ENCODE results near the gene RPL9. TPM values are rescaled to one million over a fixed set of nuclear protein-coding genes. Genes with fewer than 3 reads are reported as not detected.
A peak's percentile ranks its signal among the peaks of the same experiment; 100 is the strongest.

The RPL9 gene
- total and polyA plus RNA-seq, 2 experiments from 2014 or later = 2,522 to 4,044 TPM

DNA sequence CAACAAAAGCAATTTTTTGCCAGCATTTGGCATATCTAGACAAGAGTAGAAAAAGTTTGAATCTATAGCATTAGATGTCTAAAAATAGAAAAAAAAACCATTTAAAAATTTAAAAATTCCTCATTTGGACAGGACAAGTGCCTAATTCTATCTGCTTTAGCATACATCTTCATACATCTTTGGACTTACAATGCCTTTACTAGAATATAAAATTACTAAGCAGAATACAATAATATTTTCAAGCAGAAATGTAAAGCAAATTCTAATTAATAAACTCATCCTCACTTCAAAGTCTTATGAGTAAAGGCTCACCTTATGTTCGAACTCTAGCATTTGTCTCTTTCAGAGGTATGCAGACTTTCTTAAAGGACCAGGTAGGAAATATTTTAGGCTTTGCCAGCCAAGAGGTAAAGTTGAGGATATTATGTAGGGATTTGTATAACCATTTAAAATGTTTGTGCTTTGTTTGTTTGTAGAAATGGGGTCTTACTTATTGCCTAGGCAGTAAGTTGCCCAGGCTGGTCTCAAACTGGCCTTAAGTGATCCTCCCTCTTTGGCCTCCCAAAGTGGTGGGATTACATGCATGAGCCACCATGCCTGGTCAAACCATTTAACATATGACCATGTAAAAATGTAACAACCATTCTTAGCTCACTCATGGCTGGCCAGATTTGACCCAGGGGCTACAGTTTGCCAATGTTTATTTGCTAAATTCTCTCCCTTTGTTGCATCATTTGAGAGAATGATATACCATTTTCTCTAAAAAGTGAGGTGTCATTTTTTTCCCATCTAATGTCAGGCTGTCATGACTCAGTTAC, 39.4 kb upstream of the RPL9 start:
- no peak for DNase-seq (ENCODE audit: low spot score)
- Histone ChIP-seq H3K4me3 (no peak overlapping the region), H3K27ac (ENCODE audit: low read depth) (peak overlapping the region; percentile 41; the same call in 1 of the 2 replicates), H3K79me2 (replicated peaks; ENCODE audit: insufficient read depth) (no peaks in the 10 kb centered on the region), H3K4me1 (ENCODE audit: insufficient read depth) (no peaks in the 10 kb centered on the region), H2AFZ (no peak overlapping the region), H4K20me1 (replicated peaks; ENCODE audit: insufficient read depth) (no peaks in the 10 kb centered on the region), H3F3A (replicated peaks; ENCODE audit: low read depth) (peaks cover 5% of the 10 kb centered on the region; the same call in 1 of the 2 replicates), H3K4me2 (no peak overlapping the region), H3K36me3 (ENCODE audit: insufficient read depth) (peaks cover 13% of the 10 kb centered on the region), H3K27me3 (ENCODE audit: insufficient read depth) (no peaks in the 10 kb centered on the region), H3K9me2 (ENCODE audit: insufficient read depth) (no peaks in the 10 kb centered on the region)
- no peak overlapping the region for H3K4me3 Mint-ChIP-seq
- H3K4me1 Mint-ChIP-seq = no peaks in the 10 kb centered on the region; the same call in 2 of the 3 replicates
- no peaks in the 10 kb centered on the region for H3K9me3 Mint-ChIP-seq
- 0 out of 2 replicates have a peak overlapping the region, but pooled peaks have one; percentile 14 for H3K27ac Mint-ChIP-seq
- peaks cover 41% of the 10 kb centered on the region for H3K36me3 Mint-ChIP-seq (ENCODE audit: low read depth)
- no peaks in the 10 kb centered on the region for H3K27me3 Mint-ChIP-seq (ENCODE audit: insufficient read depth, low read depth, poor library complexity)
- ATAC-seq = no peak
- no peak for TF ChIP-seq EZH2 (IDR thresholded peaks at IDR 0.05; ENCODE audit: low read depth, unreplicated experiment)
- no peak for TF ChIP-seq CREB1 (CRISPR knock-in tag; IDR thresholded peaks at IDR 0.05; ENCODE audit: low read depth)
- TF ChIP-seq, protein P1, sequence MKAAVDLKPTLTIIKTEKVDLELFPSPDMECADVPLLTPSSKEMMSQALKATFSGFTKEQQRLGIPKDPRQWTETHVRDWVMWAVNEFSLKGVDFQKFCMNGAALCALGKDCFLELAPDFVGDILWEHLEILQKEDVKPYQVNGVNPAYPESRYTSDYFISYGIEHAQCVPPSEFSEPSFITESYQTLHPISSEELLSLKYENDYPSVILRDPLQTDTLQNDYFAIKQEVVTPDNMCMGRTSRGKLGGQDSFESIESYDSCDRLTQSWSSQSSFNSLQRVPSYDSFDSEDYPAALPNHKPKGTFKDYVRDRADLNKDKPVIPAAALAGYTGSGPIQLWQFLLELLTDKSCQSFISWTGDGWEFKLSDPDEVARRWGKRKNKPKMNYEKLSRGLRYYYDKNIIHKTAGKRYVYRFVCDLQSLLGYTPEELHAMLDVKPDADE (IDR thresholded peaks at IDR 0.05) = no peak
- no peak for TF ChIP-seq STAT1 (IDR thresholded peaks at IDR 0.05; ENCODE audit: unreplicated experiment)
- no peak for TF ChIP-seq JUNB (IDR thresholded peaks at IDR 0.05; ENCODE audit: unreplicated experiment)
- TF ChIP-seq, protein P2, sequence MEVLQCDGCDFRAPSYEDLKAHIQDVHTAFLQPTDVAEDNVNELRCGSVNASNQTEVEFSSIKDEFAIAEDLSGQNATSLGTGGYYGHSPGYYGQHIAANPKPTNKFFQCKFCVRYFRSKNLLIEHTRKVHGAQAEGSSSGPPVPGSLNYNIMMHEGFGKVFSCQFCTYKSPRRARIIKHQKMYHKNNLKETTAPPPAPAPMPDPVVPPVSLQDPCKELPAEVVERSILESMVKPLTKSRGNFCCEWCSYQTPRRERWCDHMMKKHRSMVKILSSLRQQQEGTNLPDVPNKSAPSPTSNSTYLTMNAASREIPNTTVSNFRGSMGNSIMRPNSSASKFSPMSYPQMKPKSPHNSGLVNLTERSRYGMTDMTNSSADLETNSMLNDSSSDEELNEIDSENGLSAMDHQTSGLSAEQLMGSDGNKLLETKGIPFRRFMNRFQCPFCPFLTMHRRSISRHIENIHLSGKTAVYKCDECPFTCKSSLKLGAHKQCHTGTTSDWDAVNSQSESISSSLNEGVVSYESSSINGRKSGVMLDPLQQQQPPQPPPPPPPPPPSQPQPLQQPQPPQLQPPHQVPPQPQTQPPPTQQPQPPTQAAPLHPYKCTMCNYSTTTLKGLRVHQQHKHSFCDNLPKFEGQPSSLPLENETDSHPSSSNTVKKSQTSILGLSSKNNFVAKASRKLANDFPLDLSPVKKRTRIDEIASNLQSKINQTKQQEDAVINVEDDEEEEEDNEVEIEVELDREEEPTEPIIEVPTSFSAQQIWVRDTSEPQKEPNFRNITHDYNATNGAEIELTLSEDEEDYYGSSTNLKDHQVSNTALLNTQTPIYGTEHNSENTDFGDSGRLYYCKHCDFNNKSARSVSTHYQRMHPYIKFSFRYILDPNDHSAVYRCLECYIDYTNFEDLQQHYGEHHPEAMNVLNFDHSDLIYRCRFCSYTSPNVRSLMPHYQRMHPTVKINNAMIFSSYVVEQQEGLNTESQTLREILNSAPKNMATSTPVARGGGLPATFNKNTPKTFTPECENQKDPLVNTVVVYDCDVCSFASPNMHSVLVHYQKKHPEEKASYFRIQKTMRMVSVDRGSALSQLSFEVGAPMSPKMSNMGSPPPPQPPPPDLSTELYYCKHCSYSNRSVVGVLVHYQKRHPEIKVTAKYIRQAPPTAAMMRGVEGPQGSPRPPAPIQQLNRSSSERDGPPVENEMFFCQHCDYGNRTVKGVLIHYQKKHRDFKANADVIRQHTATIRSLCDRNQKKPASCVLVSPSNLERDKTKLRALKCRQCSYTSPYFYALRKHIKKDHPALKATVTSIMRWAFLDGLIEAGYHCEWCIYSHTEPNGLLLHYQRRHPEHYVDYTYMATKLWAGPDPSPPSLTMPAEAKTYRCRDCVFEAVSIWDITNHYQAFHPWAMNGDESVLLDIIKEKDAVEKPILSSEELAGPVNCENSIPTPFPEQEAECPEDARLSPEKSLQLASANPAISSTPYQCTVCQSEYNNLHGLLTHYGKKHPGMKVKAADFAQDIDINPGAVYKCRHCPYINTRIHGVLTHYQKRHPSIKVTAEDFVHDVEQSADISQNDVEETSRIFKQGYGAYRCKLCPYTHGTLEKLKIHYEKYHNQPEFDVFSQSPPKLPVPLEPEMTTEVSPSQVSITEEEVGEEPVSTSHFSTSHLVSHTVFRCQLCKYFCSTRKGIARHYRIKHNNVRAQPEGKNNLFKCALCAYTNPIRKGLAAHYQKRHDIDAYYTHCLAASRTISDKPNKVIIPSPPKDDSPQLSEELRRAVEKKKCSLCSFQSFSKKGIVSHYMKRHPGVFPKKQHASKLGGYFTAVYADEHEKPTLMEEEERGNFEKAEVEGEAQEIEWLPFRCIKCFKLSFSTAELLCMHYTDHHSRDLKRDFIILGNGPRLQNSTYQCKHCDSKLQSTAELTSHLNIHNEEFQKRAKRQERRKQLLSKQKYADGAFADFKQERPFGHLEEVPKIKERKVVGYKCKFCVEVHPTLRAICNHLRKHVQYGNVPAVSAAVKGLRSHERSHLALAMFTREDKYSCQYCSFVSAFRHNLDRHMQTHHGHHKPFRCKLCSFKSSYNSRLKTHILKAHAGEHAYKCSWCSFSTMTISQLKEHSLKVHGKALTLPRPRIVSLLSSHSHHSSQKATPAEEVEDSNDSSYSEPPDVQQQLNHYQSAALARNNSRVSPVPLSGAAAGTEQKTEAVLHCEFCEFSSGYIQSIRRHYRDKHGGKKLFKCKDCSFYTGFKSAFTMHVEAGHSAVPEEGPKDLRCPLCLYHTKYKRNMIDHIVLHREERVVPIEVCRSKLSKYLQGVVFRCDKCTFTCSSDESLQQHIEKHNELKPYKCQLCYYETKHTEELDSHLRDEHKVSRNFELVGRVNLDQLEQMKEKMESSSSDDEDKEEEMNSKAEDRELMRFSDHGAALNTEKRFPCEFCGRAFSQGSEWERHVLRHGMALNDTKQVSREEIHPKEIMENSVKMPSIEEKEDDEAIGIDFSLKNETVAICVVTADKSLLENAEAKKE (CRISPR knock-in tag; IDR thresholded peaks at IDR 0.05) = no peak
- TF ChIP-seq, protein P3, sequence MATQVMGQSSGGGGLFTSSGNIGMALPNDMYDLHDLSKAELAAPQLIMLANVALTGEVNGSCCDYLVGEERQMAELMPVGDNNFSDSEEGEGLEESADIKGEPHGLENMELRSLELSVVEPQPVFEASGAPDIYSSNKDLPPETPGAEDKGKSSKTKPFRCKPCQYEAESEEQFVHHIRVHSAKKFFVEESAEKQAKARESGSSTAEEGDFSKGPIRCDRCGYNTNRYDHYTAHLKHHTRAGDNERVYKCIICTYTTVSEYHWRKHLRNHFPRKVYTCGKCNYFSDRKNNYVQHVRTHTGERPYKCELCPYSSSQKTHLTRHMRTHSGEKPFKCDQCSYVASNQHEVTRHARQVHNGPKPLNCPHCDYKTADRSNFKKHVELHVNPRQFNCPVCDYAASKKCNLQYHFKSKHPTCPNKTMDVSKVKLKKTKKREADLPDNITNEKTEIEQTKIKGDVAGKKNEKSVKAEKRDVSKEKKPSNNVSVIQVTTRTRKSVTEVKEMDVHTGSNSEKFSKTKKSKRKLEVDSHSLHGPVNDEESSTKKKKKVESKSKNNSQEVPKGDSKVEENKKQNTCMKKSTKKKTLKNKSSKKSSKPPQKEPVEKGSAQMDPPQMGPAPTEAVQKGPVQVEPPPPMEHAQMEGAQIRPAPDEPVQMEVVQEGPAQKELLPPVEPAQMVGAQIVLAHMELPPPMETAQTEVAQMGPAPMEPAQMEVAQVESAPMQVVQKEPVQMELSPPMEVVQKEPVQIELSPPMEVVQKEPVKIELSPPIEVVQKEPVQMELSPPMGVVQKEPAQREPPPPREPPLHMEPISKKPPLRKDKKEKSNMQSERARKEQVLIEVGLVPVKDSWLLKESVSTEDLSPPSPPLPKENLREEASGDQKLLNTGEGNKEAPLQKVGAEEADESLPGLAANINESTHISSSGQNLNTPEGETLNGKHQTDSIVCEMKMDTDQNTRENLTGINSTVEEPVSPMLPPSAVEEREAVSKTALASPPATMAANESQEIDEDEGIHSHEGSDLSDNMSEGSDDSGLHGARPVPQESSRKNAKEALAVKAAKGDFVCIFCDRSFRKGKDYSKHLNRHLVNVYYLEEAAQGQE (IDR thresholded peaks at IDR 0.05; ENCODE audit: unreplicated experiment) = no peak
- TF ChIP-seq POLR2AphosphoS5 (IDR thresholded peaks at IDR 0.05; ENCODE audit: low read depth) = no peak
- no peak for TF ChIP-seq ZNF331 (CRISPR knock-in tag; IDR thresholded peaks at IDR 0.05; ENCODE audit: low read depth)
- TF ChIP-seq ZNF114 (CRISPR knock-in tag; IDR thresholded peaks at IDR 0.05) = no peak
- no peak for TF ChIP-seq EZH2phosphoT487 (IDR thresholded peaks at IDR 0.05; ENCODE audit: unreplicated experiment)
- no peak for TF ChIP-seq NANOG (IDR thresholded peaks at IDR 0.05; ENCODE audit: borderline replicate concordance)
- no peak for TF ChIP-seq CTCF (conservative IDR thresholded peaks at IDR 0.05; ENCODE audit: low read depth in 2 of 2)

Data from GM23338 (cell line).